HEK293T (cell line): ENCODE data around the gene CCN5.
"Not testable (repeated sequence)": the region's sequence is repeated elsewhere in the genome, so short reads cannot be mapped to it uniquely, and the experiment has no call there.

Experiments
- CTCF ChIA-PET: fragments of 350-600 bp; formaldehyde crosslinking; extraction: SDS; loops from one replicate; lab custom pipeline; 2021; ENCODE audit warnings: antibody characterized with exemption, inconsistent platforms; lab: Yijun Ruan, JAX
- POLR2A ChIA-PET: fragments of 350-600 bp; formaldehyde crosslinking; extraction: SDS; loops from one replicate; lab custom pipeline; 2020; ENCODE audit warnings: antibody characterized with exemption, inconsistent platforms; lab: Yijun Ruan, JAX
- DNase-seq: peaks from one replicate; pipeline ENCODE4 v3.0.0; 2012; ENCODE audit warnings: mixed read lengths; ENCODE audit errors: extremely low spot score
- ARNT ChIP-seq: fragments of 450-650 bp; IDR thresholded peaks from 2 replicates; pipeline ENCODE4 v1.6.1; 2017; ENCODE audit warnings: mild to moderate bottlenecking
- BHLHE40 ChIP-seq: fragments of 450-650 bp; IDR thresholded peaks from 2 replicates; pipeline ENCODE4 v1.6.1; 2016; ENCODE audit warnings: mild to moderate bottlenecking, moderate library complexity, borderline replicate concordance
- CTBP1 ChIP-seq: fragments of 450-650 bp; IDR thresholded peaks from 2 replicates; pipeline ENCODE4 v1.6.1; 2016; ENCODE audit warnings: borderline replicate concordance
- ELF4 ChIP-seq: fragments of 450-650 bp; IDR thresholded peaks from 2 replicates; pipeline ENCODE4 v1.6.1; 2017; ENCODE audit warnings: antibody characterized with exemption
- FOXA1 ChIP-seq: fragments of 450-650 bp; IDR thresholded peaks from 2 replicates; pipeline ENCODE4 v1.6.1; 2016; ENCODE audit warnings: mild to moderate bottlenecking
- FOXK2 ChIP-seq: fragments of 450-650 bp; IDR thresholded peaks from 2 replicates; pipeline ENCODE4 v1.6.1; 2016; ENCODE audit warnings: mild to moderate bottlenecking
- FOXM1 ChIP-seq: fragments of 450-650 bp; IDR thresholded peaks from 2 replicates; pipeline ENCODE4 v1.6.1; 2017; ENCODE audit warnings: mild to moderate bottlenecking, borderline replicate concordance
- HDGF ChIP-seq: fragments of 450-650 bp; IDR thresholded peaks from 2 replicates; pipeline ENCODE4 v1.6.1; 2017; ENCODE audit warnings: antibody characterized with exemption, borderline replicate concordance
- L3MBTL2 ChIP-seq: fragments of 450-650 bp; conservative IDR thresholded peaks from 2 replicates; pipeline ENCODE4 v1.6.1; 2016; ENCODE audit warnings: mild to moderate bottlenecking
- LEF1 ChIP-seq: fragments of 450-650 bp; IDR thresholded peaks from 2 replicates; pipeline ENCODE4 v1.6.1; 2017; ENCODE audit warnings: mild to moderate bottlenecking, borderline replicate concordance
- NFRKB ChIP-seq: fragments of 450-650 bp; IDR thresholded peaks from 2 replicates; pipeline ENCODE4 v1.6.1; 2016; ENCODE audit warnings: mild to moderate bottlenecking, moderate library complexity
- PKNOX1 ChIP-seq: fragments of 450-650 bp; IDR thresholded peaks from 2 replicates; pipeline ENCODE4 v1.6.1; 2016
- SP1 ChIP-seq: fragments of 450-650 bp; IDR thresholded peaks from 2 replicates; pipeline ENCODE4 v1.6.1; 2017
- SUZ12 ChIP-seq: fragments of 450-650 bp; IDR thresholded peaks from 2 replicates; pipeline ENCODE4 v1.6.1; 2016; ENCODE audit warnings: mild to moderate bottlenecking
- TARDBP ChIP-seq: fragments of 450-650 bp; IDR thresholded peaks from 2 replicates; pipeline ENCODE4 v1.6.1; 2016
- ZNF384 ChIP-seq: fragments of 450-650 bp; IDR thresholded peaks from 2 replicates; pipeline ENCODE4 v1.6.1; 2016

Gene CCN5

GRCh38 chr20:44694159-44694558, 21.0 kb upstream of the CCN5 start:
- POLR2A ChIA-PET, result no interaction called here
- CTCF ChIA-PET, result no interaction called here
- TF ChIP-seq L3MBTL2, result no peak
- TF ChIP-seq LEF1, result no peak
- no peak for TF ChIP-seq FOXA1
- TF ChIP-seq NFRKB, result no peak
- no peak for DNase-seq

- no peak for DNase-seq
- CTCF ChIA-PET, result no interaction called here
- POLR2A ChIA-PET, result no interaction called here
- TF ChIP-seq CTBP1, result no peak
- no peak for TF ChIP-seq LEF1
- no peak for TF ChIP-seq L3MBTL2
- TF ChIP-seq FOXM1, result no peak
- TF ChIP-seq PKNOX1, result no peak
- no peak for TF ChIP-seq ARNT
- no peak for TF ChIP-seq NFRKB
- no peak for TF ChIP-seq SUZ12
- no peak for TF ChIP-seq HDGF
- no peak for TF ChIP-seq FOXK2
- TF ChIP-seq ZNF384, result no peak
- no peak for TF ChIP-seq SP1
- TF ChIP-seq FOXA1, result no peak
- no peak for TF ChIP-seq BHLHE40
- TF ChIP-seq TARDBP, result no peak
- TF ChIP-seq ELF4, result no peak
Observed at GRCh38 chr20:44695295-44695673, 19.9 kb upstream of the CCN5 start.

- no peak for DNase-seq
- POLR2A ChIA-PET, result no interaction called here
- TF ChIP-seq ELF4 (no peak), TARDBP (no peak), PKNOX1 (no peak), L3MBTL2 (no peak), CTBP1 (no peak)
- CTCF ChIA-PET, result no interaction called here
Observed at GRCh38 chr20:44695674-44696300, 19.4 kb upstream of the CCN5 start.

GRCh38 chr20:44696315-44696714, 18.9 kb upstream of the CCN5 start:
- no peak for DNase-seq
- ChIA-PET CTCF (interaction anchor here (0.7 kb wide), 1 partner anchor 27 kb away, joined by 3 read pairs; no protein-coding TSS in a partner anchor), POLR2A (no interaction called here)
- TF ChIP-seq LEF1 (no peak), BHLHE40 (no peak), TARDBP (no peak), SUZ12 (no peak), L3MBTL2 (no peak), FOXA1 (no peak), FOXK2 (no peak), CTBP1 (no peak), NFRKB (no peak), ELF4 (no peak), FOXM1 (no peak), ARNT (no peak), ZNF384 (no peak), PKNOX1 (no peak)

- DNase-seq, POLR2A ChIA-PET: not testable (repeated sequence)
- CTCF ChIA-PET, result interaction anchor here (0.7 kb wide), 2 partner anchors 26 to 200 kb away, joined by 3 read pairs; no protein-coding TSS in a partner anchor
Observed at GRCh38 chr20:44697041-44697440, 18.1 kb upstream of the CCN5 start.

GRCh38 chr20:44698351-44698750, 16.8 kb upstream of the CCN5 start:
- POLR2A ChIA-PET, result no interaction called here
- CTCF ChIA-PET, result no interaction called here
- TF ChIP-seq SP1 (no peak), BHLHE40 (no peak), TARDBP (no peak), LEF1 (no peak), FOXK2 (no peak), ELF4 (no peak)
- DNase-seq, result no peak

- ChIA-PET POLR2A (no interaction called here), CTCF (interaction anchor here (0.6 kb wide), 1 partner anchor 47 kb away, joined by 3 read pairs; no protein-coding TSS in a partner anchor)
- DNase-seq, result no peak
- TF ChIP-seq FOXA1, result no peak
- TF ChIP-seq CTBP1, result no peak
- TF ChIP-seq SP1, result no peak
- no peak for TF ChIP-seq L3MBTL2
Observed at GRCh38 chr20:44700306-44700705, 14.9 kb upstream of the CCN5 start.
